T-helper 1 cell treated with Interleukin-12 subunit alpha and Interleukin-12 subunit beta and Interleukin-4 antibody, amounts not matched to agents 30 ng/mL and 1 ng/mL, for 36 hours (primary cell): ENCODE measurements around the gene MYH16. TPM values are rescaled to one million over a fixed set of nuclear protein-coding genes. Genes with fewer than 3 reads are reported as not detected.
"Not testable (repeated sequence)": the region's sequence is repeated elsewhere in the genome, so short reads cannot be mapped to it uniquely, and the experiment has no call there.

Experiments used
- intact Hi-C: fragments of 100-400 bp; cut with micrococcal nuclease; formaldehyde crosslinking; loops from one replicate; pipeline ENCODE4 v1.15.1; 2024
- total RNA-seq: library from RNA; stranded (reverse); gene quantifications from 2 replicates; pipeline ENCODE4 v1.2.3, GENCODE V29; 2022

MYH16 gene
- total RNA-seq, 1 donor from 2014 or later, result not detected

- intact Hi-C loops, result no loop called here
Observed at GRCh38 chr7:99257675-99258074, 15.0 kb upstream of the MYH16 start.

GRCh38 chr7:99258501-99258900 lies 14.1 kb upstream of the MYH16 start:
- intact Hi-C loops, result no loop called here

GRCh38 chr7:99260395-99260794 lies 12.2 kb upstream of the MYH16 start:
- intact Hi-C loops, result no loop called here

- intact Hi-C loops, result no loop called here
Observed at GRCh38 chr7:99261646-99262045, 11.0 kb upstream of the MYH16 start.

GRCh38 chr7:99265848-99266480 lies 6.7 kb upstream of the MYH16 start:
- intact Hi-C loops, result no loop called here

GRCh38 chr7:99267481-99267840 lies 5.2 kb upstream of the MYH16 start:
- intact Hi-C loops, result no loop called here

GRCh38 chr7:99267841-99268576 lies 4.6 kb upstream of the MYH16 start:
- intact Hi-C loops, result no loop called here

- intact Hi-C loops, result no loop called here
Observed at GRCh38 chr7:99268577-99268908, 4.1 kb upstream of the MYH16 start.

- intact Hi-C loops, result no loop called here
Observed at GRCh38 chr7:99270702-99271101, 1.9 kb upstream of the MYH16 start.

- intact Hi-C loops, result not testable (repeated sequence)
Observed at GRCh38 chr7:99273561-99273960, 922 bp downstream of the MYH16 start.

- intact Hi-C loops, result loop anchor here (2.0 kb wide), 1 partner anchor 38 kb away; no protein-coding TSS in a partner anchor
Observed at GRCh38 chr7:99274908-99275307, 2.3 kb downstream of the MYH16 start.

- intact Hi-C loops, result loop anchor here (2.0 kb wide), 1 partner anchor 37 kb away; no protein-coding TSS in a partner anchor
Observed at GRCh38 chr7:99275496-99275895, 2.9 kb downstream of the MYH16 start.

GRCh38 chr7:99278180-99278579 lies 5.5 kb downstream of the MYH16 start:
- intact Hi-C loops, result no loop called here

GRCh38 chr7:99284165-99284564 lies 11.5 kb downstream of the MYH16 start:
- intact Hi-C loops, result not testable (repeated sequence)

GRCh38 chr7:99287779-99288534 lies 15.3 kb downstream of the MYH16 start:
- intact Hi-C loops, result no loop called here

GRCh38 chr7:99289185-99289584 lies 16.5 kb downstream of the MYH16 start:
- intact Hi-C loops, result no loop called here

GRCh38 chr7:99290148-99290547 lies 17.5 kb downstream of the MYH16 start:
- intact Hi-C loops, result not testable (repeated sequence)

GRCh38 chr7:99290980-99291607 lies 18.5 kb downstream of the MYH16 start:
- intact Hi-C loops, result no loop called here

- intact Hi-C loops, result no loop called here
Observed at GRCh38 chr7:99292127-99292526, 19.5 kb downstream of the MYH16 start.

- intact Hi-C loops, result no loop called here
Observed at GRCh38 chr7:99293167-99293566, 20.5 kb downstream of the MYH16 start.

- intact Hi-C loops, result no loop called here
Observed at GRCh38 chr7:99293650-99294049, 21.0 kb downstream of the MYH16 start.

- intact Hi-C loops, result no loop called here
Observed at GRCh38 chr7:99296471-99296870, 23.8 kb downstream of the MYH16 start.
